ENCODE data around the gene KLF15. TPM values are rescaled to one million over a fixed set of nuclear protein-coding genes. Genes with fewer than 3 reads are reported as not detected.

The KLF15 gene
- total RNA-seq, 1 donor from 2014 or later = 28.5 TPM

DNA sequence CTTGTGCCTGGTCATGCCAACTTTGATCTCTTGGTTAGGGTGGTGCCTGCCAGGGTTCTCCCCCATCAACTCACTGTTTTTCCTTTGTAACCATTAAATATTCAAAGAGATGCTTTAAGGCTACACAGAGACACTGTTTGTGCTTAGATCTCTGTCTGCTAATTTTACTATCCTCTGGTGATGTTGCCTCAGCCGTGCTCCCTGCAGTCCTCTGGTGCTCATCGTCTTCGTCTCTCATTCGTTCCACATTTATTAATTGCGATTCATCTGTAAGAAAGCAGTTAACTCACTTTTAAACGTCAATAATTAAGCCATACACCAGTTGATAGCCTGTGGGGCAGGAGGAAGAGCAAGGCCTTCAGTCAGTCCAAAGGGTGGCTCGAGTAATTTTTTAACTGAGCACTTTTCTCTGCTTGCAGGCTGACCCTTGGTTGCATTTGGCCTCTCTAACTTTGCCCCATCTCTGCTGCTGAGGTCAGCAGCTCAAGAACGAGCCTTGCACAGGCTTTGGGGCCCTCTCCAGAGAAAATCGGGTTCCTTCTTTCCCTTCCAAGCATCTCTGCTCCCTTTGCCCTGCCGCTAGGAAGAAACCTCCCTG is 62.9 kb downstream of the KLF15 start:
- no peak for ATAC-seq
- DNase-seq = no peak
- intact Hi-C loops (cut with micrococcal nuclease) = no loop called here

DNA sequence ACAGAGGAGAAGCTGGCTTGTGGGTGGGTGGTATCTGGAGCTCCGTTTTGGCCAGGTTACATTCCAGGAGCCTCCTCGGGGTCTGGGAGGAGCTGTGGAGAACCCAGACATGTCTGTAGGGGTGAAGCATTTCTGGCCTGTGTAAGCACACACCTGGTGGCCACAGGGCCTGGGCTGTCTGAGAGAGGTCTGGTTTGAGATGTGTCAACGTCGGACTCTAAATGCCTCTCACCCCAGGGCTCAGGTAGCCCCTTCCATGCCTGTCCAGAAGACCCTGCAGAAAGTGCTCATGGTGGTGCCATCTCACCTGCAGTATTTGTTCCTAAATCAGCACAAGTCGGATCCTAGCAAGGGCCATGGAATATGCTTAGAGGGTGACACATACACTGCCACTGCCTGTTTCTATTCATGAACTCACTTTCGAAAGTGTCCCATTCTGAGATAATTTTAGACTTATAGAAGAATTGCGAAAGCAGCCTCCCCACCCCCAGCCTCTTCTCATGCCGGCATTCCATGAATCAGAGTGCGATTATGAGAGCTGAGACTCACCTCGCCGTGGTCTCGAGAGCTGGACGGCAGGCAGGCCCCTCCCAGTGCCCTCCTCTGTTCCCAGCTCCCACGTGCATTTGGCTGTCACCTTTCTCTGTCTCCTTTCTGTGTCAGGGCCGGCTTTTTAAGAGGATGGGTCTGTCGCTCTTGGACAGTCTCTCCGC is 63.7 kb downstream of the KLF15 start:
- ATAC-seq (peak; percentile 94), DNase-seq (peak; percentile 69)
- intact Hi-C loops (cut with micrococcal nuclease) = no loop called here

Other genes with a start within 250 kb of the KLF15 start
- gene ALDH1L1, start 176.8 kb downstream of the KLF15 start, total RNA-seq = 16.6 TPM
- not detected for gene CFAP100, start 37.5 kb upstream of the KLF15 start, total RNA-seq
- gene ZXDC, start 118.5 kb upstream of the KLF15 start, total RNA-seq = 17.9 TPM
- gene UROC1, start 160.4 kb upstream of the KLF15 start, total RNA-seq = not detected
- gene CHST13, start 166.7 kb upstream of the KLF15 start, total RNA-seq = 0.45 TPM
- gene C3orf22, start 201.5 kb upstream of the KLF15 start, total RNA-seq = not detected

Measured in left ventricle myocardium superior (tissue), 1 donor.